ENCODE data around the gene VAMP8.

VAMP8 gene

GRCh38 chr2:85566265-85566664, 11.1 kb upstream of the VAMP8 start:
- H3K4me3 ChIP-seq (ENCODE audit: low read depth, low read length, poor library complexity, severe bottlenecking), result no peak overlapping the region
- no peak overlapping the region for H3K27ac ChIP-seq (ENCODE audit: low read depth, low read length, poor library complexity, severe bottlenecking)

GRCh38 chr2:85575739-85576138, 1.6 kb upstream of the VAMP8 start:
- H3K36me3 ChIP-seq (ENCODE audit: insufficient read depth, low read length), result peaks cover 14% of the 10 kb centered on the region; the same call in 1 of the 2 replicates
- no peak overlapping the region for H3K27ac ChIP-seq (ENCODE audit: low read depth, low read length, poor library complexity, severe bottlenecking)

More at GRCh38 chr2:85566265-85566664, 11.1 kb upstream of the VAMP8 start:
- Histone ChIP-seq H2AFZ (ENCODE audit: low read length) (no peak overlapping the region), H3K9me3 (ENCODE audit: low read length) (no peaks in the 10 kb centered on the region), H3K36me3 (ENCODE audit: insufficient read depth, low read length) (no peaks in the 10 kb centered on the region), H3K79me2 (ENCODE audit: insufficient read depth, low read length) (no peaks in the 10 kb centered on the region), H4K20me1 (ENCODE audit: insufficient read depth, low read length) (no peaks in the 10 kb centered on the region), H3K4me2 (ENCODE audit: low read length) (no peak overlapping the region), H3F3A (ENCODE audit: insufficient read depth, low read length) (no peaks in the 10 kb centered on the region; the same call in 1 of the 2 replicates), H3K4me1 (ENCODE audit: insufficient read depth, low read length, severe bottlenecking) (peaks cover 11% of the 10 kb centered on the region), H3K9ac (ENCODE audit: low read length) (no peak overlapping the region), H3K27me3 (ENCODE audit: insufficient read depth, low read length) (no peaks in the 10 kb centered on the region), H3K9me2 (ENCODE audit: low read depth, low read length) (no peaks in the 10 kb centered on the region)
- TF ChIP-seq CTCF (IDR thresholded peaks at IDR 0.05; ENCODE audit: low read length) (no peak), EZH2 (IDR thresholded peaks at IDR 0.05; ENCODE audit: borderline replicate concordance, low read length) (no peak)

GRCh38 chr2:85577063-85577385, 362 bp upstream of the VAMP8 start:
- Histone ChIP-seq H3K36me3 (ENCODE audit: insufficient read depth, low read length) (peaks cover 26% of the 10 kb centered on the region), H3K4me1 (ENCODE audit: insufficient read depth, low read length, severe bottlenecking) (peaks cover 27% of the 10 kb centered on the region), H3K4me2 (ENCODE audit: low read length) (peak overlapping the region; percentile 96), H3K79me2 (ENCODE audit: insufficient read depth, low read length) (no peaks in the 10 kb centered on the region), H3K9me3 (ENCODE audit: low read length) (no peaks in the 10 kb centered on the region), H3K4me3 (ENCODE audit: low read depth, low read length, poor library complexity, severe bottlenecking) (peak overlapping the region; percentile 71), H2AFZ (ENCODE audit: low read length) (no peak overlapping the region), H3F3A (ENCODE audit: insufficient read depth, low read length) (no peaks in the 10 kb centered on the region), H4K20me1 (ENCODE audit: insufficient read depth, low read length) (no peaks in the 10 kb centered on the region), H3K9me2 (ENCODE audit: low read depth, low read length) (no peaks in the 10 kb centered on the region), H3K9ac (ENCODE audit: low read length) (peak overlapping the region; percentile 73; the same call in 1 of the 2 replicates), H3K27ac (ENCODE audit: low read depth, low read length, poor library complexity, severe bottlenecking) (no peak overlapping the region), H3K27me3 (ENCODE audit: insufficient read depth, low read length) (no peaks in the 10 kb centered on the region)
- no peak for TF ChIP-seq EZH2 (IDR thresholded peaks at IDR 0.05; ENCODE audit: borderline replicate concordance, low read length)
- no peak for TF ChIP-seq CTCF (IDR thresholded peaks at IDR 0.05; ENCODE audit: low read length)

More at GRCh38 chr2:85575739-85576138, 1.6 kb upstream of the VAMP8 start:
- Histone ChIP-seq H3K27me3 (ENCODE audit: insufficient read depth, low read length) (no peaks in the 10 kb centered on the region), H3K4me3 (ENCODE audit: low read depth, low read length, poor library complexity, severe bottlenecking) (no peak overlapping the region), H3K4me1 (ENCODE audit: insufficient read depth, low read length, severe bottlenecking) (peaks cover 27% of the 10 kb centered on the region), H3F3A (ENCODE audit: insufficient read depth, low read length) (no peaks in the 10 kb centered on the region), H3K4me2 (ENCODE audit: low read length) (no peak overlapping the region), H4K20me1 (ENCODE audit: insufficient read depth, low read length) (no peaks in the 10 kb centered on the region), H3K9me2 (ENCODE audit: low read depth, low read length) (no peaks in the 10 kb centered on the region), H2AFZ (ENCODE audit: low read length) (no peak overlapping the region), H3K9ac (ENCODE audit: low read length) (no peak overlapping the region), H3K79me2 (ENCODE audit: insufficient read depth, low read length) (no peaks in the 10 kb centered on the region), H3K9me3 (ENCODE audit: low read length) (no peaks in the 10 kb centered on the region)
- TF ChIP-seq EZH2 (IDR thresholded peaks at IDR 0.05; ENCODE audit: borderline replicate concordance, low read length), result no peak
- TF ChIP-seq CTCF (IDR thresholded peaks at IDR 0.05; ENCODE audit: low read length), result no peak
